ENCODE results near the gene BTBD9. TPM values are rescaled to one million over a fixed set of nuclear protein-coding genes. Genes with fewer than 3 reads are reported as not detected.

Gene BTBD9
- total RNA-seq, 1 donor from 2014 or later = 10.3 TPM

DNA sequence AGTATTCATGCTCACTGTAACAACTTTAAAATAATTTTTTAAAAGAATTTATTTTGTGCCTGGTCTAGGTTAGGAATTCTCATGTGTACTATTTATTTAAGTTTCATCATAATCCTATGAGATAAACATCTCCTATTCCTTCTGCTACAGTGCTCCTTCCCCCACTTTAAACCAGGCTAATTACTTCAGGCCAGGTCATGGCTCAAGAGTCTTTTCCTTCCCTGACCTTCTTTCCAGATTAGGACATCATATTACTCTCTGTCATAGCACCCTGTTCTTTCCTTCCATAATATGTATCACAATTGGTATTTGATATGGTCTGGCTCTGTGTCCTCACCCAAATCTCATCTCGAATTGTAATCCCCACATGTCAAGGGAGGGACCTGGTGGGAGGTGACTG lies 239.0 kb downstream of the BTBD9 start:
- H3K36me3 Mint-ChIP-seq (ENCODE audit: low read depth, unreplicated experiment) = no peaks in the 10 kb centered on the region
- H3K4me2 ChIP-seq (ENCODE audit: low read length) = no peak overlapping the region
- no peaks in the 10 kb centered on the region for H3K27me3 ChIP-seq (ENCODE audit: insufficient read depth, low read length)
- H3K27ac Mint-ChIP-seq (ENCODE audit: unreplicated experiment) = no peak overlapping the region
- no peaks in the 10 kb centered on the region for H3K27me3 Mint-ChIP-seq (ENCODE audit: low read depth, unreplicated experiment)
- no peaks in the 10 kb centered on the region for H3K9me3 ChIP-seq (ENCODE audit: insufficient read depth, low read depth, low read length)
- H3K27ac ChIP-seq (ENCODE audit: low read depth, low read length) = no peak overlapping the region
- TF ChIP-seq, protein P1, sequence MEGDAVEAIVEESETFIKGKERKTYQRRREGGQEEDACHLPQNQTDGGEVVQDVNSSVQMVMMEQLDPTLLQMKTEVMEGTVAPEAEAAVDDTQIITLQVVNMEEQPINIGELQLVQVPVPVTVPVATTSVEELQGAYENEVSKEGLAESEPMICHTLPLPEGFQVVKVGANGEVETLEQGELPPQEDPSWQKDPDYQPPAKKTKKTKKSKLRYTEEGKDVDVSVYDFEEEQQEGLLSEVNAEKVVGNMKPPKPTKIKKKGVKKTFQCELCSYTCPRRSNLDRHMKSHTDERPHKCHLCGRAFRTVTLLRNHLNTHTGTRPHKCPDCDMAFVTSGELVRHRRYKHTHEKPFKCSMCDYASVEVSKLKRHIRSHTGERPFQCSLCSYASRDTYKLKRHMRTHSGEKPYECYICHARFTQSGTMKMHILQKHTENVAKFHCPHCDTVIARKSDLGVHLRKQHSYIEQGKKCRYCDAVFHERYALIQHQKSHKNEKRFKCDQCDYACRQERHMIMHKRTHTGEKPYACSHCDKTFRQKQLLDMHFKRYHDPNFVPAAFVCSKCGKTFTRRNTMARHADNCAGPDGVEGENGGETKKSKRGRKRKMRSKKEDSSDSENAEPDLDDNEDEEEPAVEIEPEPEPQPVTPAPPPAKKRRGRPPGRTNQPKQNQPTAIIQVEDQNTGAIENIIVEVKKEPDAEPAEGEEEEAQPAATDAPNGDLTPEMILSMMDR (IDR thresholded peaks at IDR 0.05; ENCODE audit: insufficient read depth, low read depth, low read length) = no peak
- no peak for TF ChIP-seq EZH2 (IDR thresholded peaks at IDR 0.05; ENCODE audit: insufficient read depth, low read length)
- no peak overlapping the region for H3K4me3 ChIP-seq (ENCODE audit: insufficient read depth, low read depth, low read length)
- no peak for DNase-seq (ENCODE audit: low read depth)
- FAIRE-seq = no peak
- H3K9me3 Mint-ChIP-seq (ENCODE audit: unreplicated experiment) = no peaks in the 10 kb centered on the region
- no peak overlapping the region for H3K4me3 Mint-ChIP-seq (ENCODE audit: unreplicated experiment)
- no peaks in the 10 kb centered on the region for H3K36me3 ChIP-seq (ENCODE audit: insufficient read depth, low read length)
- peaks cover 10% of the 10 kb centered on the region for H3K4me1 Mint-ChIP-seq (ENCODE audit: low read depth, unreplicated experiment)
- H3K79me2 ChIP-seq (ENCODE audit: insufficient read depth, low read length) = no peaks in the 10 kb centered on the region
- no peaks in the 10 kb centered on the region for H4K20me1 ChIP-seq (ENCODE audit: insufficient read depth, low read length)
- no peak overlapping the region for H2AFZ ChIP-seq (ENCODE audit: low read depth, low read length)
- H3K4me1 ChIP-seq (ENCODE audit: insufficient read depth, low read length) = peaks cover 4% of the 10 kb centered on the region
- no peak overlapping the region for H3K9ac ChIP-seq (ENCODE audit: low read length)

DNA sequence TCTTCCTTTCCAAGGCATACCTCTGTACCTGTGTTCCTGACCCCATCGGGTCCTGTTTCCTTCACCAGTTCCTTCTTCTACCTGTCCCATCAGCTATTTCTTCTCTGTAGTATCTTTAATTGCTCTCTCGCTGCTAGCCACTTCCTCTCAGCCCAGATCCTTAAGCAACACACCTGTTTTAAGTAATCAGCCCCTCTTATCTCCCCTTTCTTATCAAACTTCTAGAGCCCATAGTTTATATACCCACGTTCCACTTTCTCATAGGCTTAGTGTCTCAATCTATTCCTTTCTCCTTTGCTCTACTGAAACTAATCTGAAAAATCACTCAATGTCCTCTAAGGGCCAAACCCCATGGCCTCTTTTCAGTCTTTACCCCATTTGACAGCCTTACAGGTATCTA lies 239.6 kb downstream of the BTBD9 start:
- H3K9me3 Mint-ChIP-seq (ENCODE audit: unreplicated experiment) = no peaks in the 10 kb centered on the region

DNA sequence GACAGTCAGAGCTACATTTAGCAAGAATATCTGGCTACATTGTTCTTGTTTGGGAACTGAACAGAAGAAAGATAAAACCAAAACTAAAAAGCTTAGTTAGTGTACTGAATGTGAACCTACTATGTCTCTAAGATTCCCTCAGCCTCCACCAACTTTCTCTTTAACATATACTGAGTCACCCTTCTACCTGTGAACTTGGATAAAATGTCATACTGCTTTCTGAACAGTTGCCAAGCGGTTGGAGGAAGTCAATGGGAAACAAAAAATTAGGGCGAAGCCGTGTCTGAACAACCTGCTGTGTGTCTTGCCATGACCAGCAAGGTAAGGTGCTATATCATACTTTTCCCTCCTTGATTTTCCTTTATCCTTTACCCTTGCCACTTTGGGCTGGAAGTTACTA lies 243.5 kb downstream of the BTBD9 start:
- H3K27me3 Mint-ChIP-seq (ENCODE audit: low read depth, unreplicated experiment) = no peaks in the 10 kb centered on the region
- no peak overlapping the region for H3K4me2 ChIP-seq (ENCODE audit: low read length)
- no peak for DNase-seq (ENCODE audit: low read depth)
- H3K36me3 ChIP-seq (ENCODE audit: insufficient read depth, low read length) = no peaks in the 10 kb centered on the region
- no peaks in the 10 kb centered on the region for H4K20me1 ChIP-seq (ENCODE audit: insufficient read depth, low read length)
- H3K4me3 ChIP-seq (ENCODE audit: insufficient read depth, low read depth, low read length) = no peak overlapping the region
- no peak overlapping the region for H2AFZ ChIP-seq (ENCODE audit: low read depth, low read length)
- no peaks in the 10 kb centered on the region for H3K9me3 ChIP-seq (ENCODE audit: insufficient read depth, low read depth, low read length)
- H3K27ac ChIP-seq (ENCODE audit: low read depth, low read length) = no peak overlapping the region
- peaks cover 4% of the 10 kb centered on the region for H3K4me1 ChIP-seq (ENCODE audit: insufficient read depth, low read length)
- TF ChIP-seq, protein P1 (IDR thresholded peaks at IDR 0.05; ENCODE audit: insufficient read depth, low read depth, low read length) = no peak
- no peak for TF ChIP-seq EZH2 (IDR thresholded peaks at IDR 0.05; ENCODE audit: insufficient read depth, low read length)
- H3K9me3 Mint-ChIP-seq (ENCODE audit: unreplicated experiment) = peaks cover 4% of the 10 kb centered on the region
- H3K36me3 Mint-ChIP-seq (ENCODE audit: low read depth, unreplicated experiment) = peaks cover 2% of the 10 kb centered on the region
- no peaks in the 10 kb centered on the region for H3K79me2 ChIP-seq (ENCODE audit: insufficient read depth, low read length)
- no peaks in the 10 kb centered on the region for H3K27me3 ChIP-seq (ENCODE audit: insufficient read depth, low read length)
- H3K27ac Mint-ChIP-seq (ENCODE audit: unreplicated experiment) = no peak overlapping the region
- H3K9ac ChIP-seq (ENCODE audit: low read length) = no peak overlapping the region
- peaks cover 14% of the 10 kb centered on the region for H3K4me1 Mint-ChIP-seq (ENCODE audit: low read depth, unreplicated experiment)
- FAIRE-seq = no peak
- no peak overlapping the region for H3K4me3 Mint-ChIP-seq (ENCODE audit: unreplicated experiment)

More for the DNA sequence above, 239.6 kb downstream of the BTBD9 start:
- no peak for FAIRE-seq
- Mint-ChIP-seq H3K27me3 (ENCODE audit: low read depth, unreplicated experiment) (no peaks in the 10 kb centered on the region), H3K4me1 (ENCODE audit: low read depth, unreplicated experiment) (peaks cover 7% of the 10 kb centered on the region), H3K27ac (ENCODE audit: unreplicated experiment) (no peak overlapping the region), H3K36me3 (ENCODE audit: low read depth, unreplicated experiment) (no peaks in the 10 kb centered on the region), H3K4me3 (ENCODE audit: unreplicated experiment) (no peak overlapping the region)
- Histone ChIP-seq H3K79me2 (ENCODE audit: insufficient read depth, low read length) (no peaks in the 10 kb centered on the region), H3K36me3 (ENCODE audit: insufficient read depth, low read length) (no peaks in the 10 kb centered on the region), H3K27me3 (ENCODE audit: insufficient read depth, low read length) (no peaks in the 10 kb centered on the region), H3K4me1 (ENCODE audit: insufficient read depth, low read length) (peaks cover 3% of the 10 kb centered on the region), H2AFZ (ENCODE audit: low read depth, low read length) (no peak overlapping the region), H3K27ac (ENCODE audit: low read depth, low read length) (no peak overlapping the region), H3K4me3 (ENCODE audit: insufficient read depth, low read depth, low read length) (no peak overlapping the region), H3K4me2 (ENCODE audit: low read length) (no peak overlapping the region), H3K9me3 (ENCODE audit: insufficient read depth, low read depth, low read length) (no peaks in the 10 kb centered on the region), H4K20me1 (ENCODE audit: insufficient read depth, low read length) (no peaks in the 10 kb centered on the region), H3K9ac (ENCODE audit: low read length) (no peak overlapping the region)
- DNase-seq (ENCODE audit: low read depth) = no peak
- TF ChIP-seq, protein P1 (IDR thresholded peaks at IDR 0.05; ENCODE audit: insufficient read depth, low read depth, low read length) = no peak
- no peak for TF ChIP-seq EZH2 (IDR thresholded peaks at IDR 0.05; ENCODE audit: insufficient read depth, low read length)
